H9 (cell line): ENCODE data around the gene UBR2. TPM values are rescaled to one million over a fixed set of nuclear protein-coding genes. Genes with fewer than 3 reads are reported as not detected.

ENCODE experiments used
- DNase-seq: peaks from one replicate; pipeline ENCODE4 v3.0.0-alpha.2; 2017
- H2AFZ ChIP-seq: one replicate; pipeline ENCODE4 v1.6.1; 2013; ENCODE audit warnings: mild to moderate bottlenecking, low read length, control low read depth, moderate library complexity
- H2AK5ac ChIP-seq: 2 replicates; pipeline ENCODE4 v1.6.1; 2013; ENCODE audit warnings: low read length, control low read depth, mixed read lengths; ENCODE audit not compliant: insufficient read length
- H2BK120ac ChIP-seq: one replicate; pipeline ENCODE4 v1.6.1; 2013; ENCODE audit warnings: low read depth, mild to moderate bottlenecking, low read length, control low read depth, inconsistent platforms; ENCODE audit not compliant: poor library complexity, severe bottlenecking
- H2BK12ac ChIP-seq: 2 replicates; pipeline ENCODE4 v1.6.1; 2013; ENCODE audit warnings: low read length, control low read depth, mixed read lengths, low read depth; ENCODE audit not compliant: insufficient read length
- H2BK15ac ChIP-seq: 2 replicates; pipeline ENCODE4 v1.6.1; 2013; ENCODE audit warnings: low read depth, low read length, control low read depth
- H2BK20ac ChIP-seq: one replicate; pipeline ENCODE4 v1.6.1; 2013; ENCODE audit warnings: low read depth, mild to moderate bottlenecking, low read length, control low read depth, inconsistent platforms; ENCODE audit not compliant: poor library complexity, severe bottlenecking
- H2BK5ac ChIP-seq: 2 replicates; pipeline ENCODE4 v1.6.1; 2013; ENCODE audit warnings: low read length, control low read depth, mixed read lengths; ENCODE audit not compliant: insufficient read length
- H3K14ac ChIP-seq: 2 replicates; pipeline ENCODE4 v1.6.1; 2013; ENCODE audit warnings: low read length, control low read depth; ENCODE audit not compliant: insufficient read depth
- H3K18ac ChIP-seq: 2 replicates; pipeline ENCODE4 v1.6.1; 2013; ENCODE audit warnings: low read depth, mild to moderate bottlenecking, mixed read lengths, low read length, control low read depth; ENCODE audit not compliant: insufficient read length
- H3K23ac ChIP-seq: 2 replicates; pipeline ENCODE4 v1.6.1; 2013; ENCODE audit warnings: low read length, control low read depth, mixed read lengths, low read depth; ENCODE audit not compliant: insufficient read length
- H3K23me2 ChIP-seq: 2 replicates; pipeline ENCODE4 v1.6.1; 2013; ENCODE audit warnings: low read depth, mild to moderate bottlenecking, mixed read lengths, low read length, control low read depth; ENCODE audit not compliant: insufficient read length, poor library complexity, severe bottlenecking
- H3K27ac ChIP-seq: 2 replicates; pipeline ENCODE4 v1.5.1; 2013; ENCODE audit warnings: low read length, control low read depth, mixed read lengths, low read depth; ENCODE audit not compliant: insufficient read length
- H3K27me3 ChIP-seq: 2 replicates; pipeline ENCODE4 v1.6.1; 2013; ENCODE audit warnings: low read length, control low read depth, inconsistent platforms; ENCODE audit not compliant: insufficient read depth
- H3K4ac ChIP-seq: 2 replicates; pipeline ENCODE4 v1.6.1; 2013; ENCODE audit warnings: low read depth, mild to moderate bottlenecking, control low read depth, inconsistent platforms, low read length, moderate library complexity
- H3K4me1 ChIP-seq: 2 replicates; pipeline ENCODE4 v1.6.1; 2013; ENCODE audit warnings: low read length, control low read depth, inconsistent platforms; ENCODE audit not compliant: insufficient read depth
- H3K4me2 ChIP-seq: 2 replicates; pipeline ENCODE4 v1.6.1; 2013; ENCODE audit warnings: low read length, control low read depth, mixed read lengths; ENCODE audit not compliant: insufficient read length, insufficient read depth
- H3K56ac ChIP-seq: 2 replicates; pipeline ENCODE4 v1.6.1; 2013; ENCODE audit warnings: low read depth, mild to moderate bottlenecking, mixed read lengths, low read length, control low read depth; ENCODE audit not compliant: insufficient read length
- H3K79me1 ChIP-seq: 2 replicates; pipeline ENCODE4 v1.6.1; 2013; ENCODE audit warnings: low read depth, mild to moderate bottlenecking, moderate library complexity, low read length, control low read depth, inconsistent platforms; ENCODE audit not compliant: insufficient read depth, poor library complexity, severe bottlenecking
- H3K79me2 ChIP-seq: 2 replicates; pipeline ENCODE4 v1.6.1; 2013; ENCODE audit warnings: low read length, control low read depth, inconsistent platforms; ENCODE audit not compliant: insufficient read depth
- H3K9ac ChIP-seq: 2 replicates; pipeline ENCODE4 v1.6.1; 2013; ENCODE audit warnings: low read length, control low read depth, mixed read lengths; ENCODE audit not compliant: insufficient read length; ENCODE audit errors: extremely low read depth
- H3K9me3 ChIP-seq: one replicate; pipeline ENCODE4 v1.6.1; 2013; ENCODE audit warnings: low read depth, low read length, inconsistent platforms; ENCODE audit not compliant: control insufficient read depth
- H3T11ph ChIP-seq: one replicate; pipeline ENCODE4 v1.6.1; 2013; ENCODE audit warnings: mild to moderate bottlenecking, low read length, control low read depth, inconsistent platforms
- H4K20me1 ChIP-seq: one replicate; pipeline ENCODE4 v1.6.1; 2013; ENCODE audit not compliant: control insufficient read depth, insufficient read length, insufficient read depth
- H4K5ac ChIP-seq: 2 replicates; pipeline ENCODE4 v1.6.1; 2013; ENCODE audit warnings: low read depth, mild to moderate bottlenecking, mixed read lengths, low read length, control low read depth; ENCODE audit not compliant: insufficient read length
- H4K8ac ChIP-seq: replicated peaks from 2 replicates; pipeline ENCODE4 v1.6.1; 2013; ENCODE audit warnings: low read length, control low read depth, mixed read lengths, low read depth; ENCODE audit not compliant: insufficient read length
- H4K91ac ChIP-seq: 2 replicates; pipeline ENCODE4 v1.6.1; 2013; ENCODE audit warnings: low read depth, mild to moderate bottlenecking, moderate library complexity, mixed read lengths, low read length, control low read depth; ENCODE audit not compliant: insufficient read length
- H3K27ac Mint-ChIP-seq, 3 experiments: 2 replicates in 2 of 3; 3 replicates in 1 of 3; pipeline ENCODE4 v1.8.0; 2020 to 2021; ENCODE audit warnings: mixed read lengths in 3 of 3, mild to moderate bottlenecking in 1 of 3, moderate library complexity in 1 of 3
- H3K27me3 Mint-ChIP-seq: 2 replicates; pipeline ENCODE4 v1.8.0; 2021; ENCODE audit warnings: low read depth, mild to moderate bottlenecking, moderate library complexity, mixed read lengths
- H3K36me3 Mint-ChIP-seq, 3 experiments: 2 replicates in 2 of 3; 3 replicates in 1 of 3; pipeline ENCODE4 v1.8.0; 2020 to 2021; ENCODE audit warnings: low read depth in 3 of 3, mixed read lengths in 3 of 3; ENCODE audit not compliant: insufficient read depth in 1 of 3
- H3K4me1 Mint-ChIP-seq, 2 experiments: 2 replicates each; pipeline ENCODE4 v1.8.0; 2020; ENCODE audit warnings: mixed read lengths in 2 of 2
- H3K4me3 Mint-ChIP-seq, 2 experiments: 2 replicates in 1 of 2; 3 replicates in 1 of 2; pipeline ENCODE4 v1.8.0; 2020 to 2021; ENCODE audit warnings: mild to moderate bottlenecking in 2 of 2, mixed read lengths in 2 of 2, moderate library complexity in 1 of 2
- H3K9me3 Mint-ChIP-seq, 2 experiments: 2 replicates in 1 of 2; 3 replicates in 1 of 2; pipeline ENCODE4 v1.8.0; 2020; ENCODE audit warnings: mild to moderate bottlenecking in 2 of 2, mixed read lengths in 2 of 2, moderate library complexity in 1 of 2
- WGBS: extraction: QIAGEN DNeasy Blood & Tissue Kit; methylation state at CpG from one replicate; pipeline ENCODE4 v1.1.7; 2013; ENCODE audit warnings: missing lambda C conversion rate, low lambda C conversion rate, mixed read lengths; ENCODE audit not compliant: insufficient read length; ENCODE audit errors: extremely low coverage; 5-methylcytosine and 5-hydroxymethylcytosine counted together
- total RNA-seq: library from RNA; stranded (reverse); gene quantifications from 2 replicates; pipeline ENCODE4 v1.2.1, GENCODE V29; 2021
- TF ChIP-seq, protein P1 (sequence below): fragments of 200-600 bp; sonication (generic); conservative IDR thresholded peaks from 3 replicates; pipeline ENCODE4 v1.8.0; 2021; ENCODE audit warnings: antibody characterized with exemption, mild to moderate bottlenecking

UBR2 gene
- total RNA-seq, 1 experiment from 2014 or later, result 18.7 TPM

DNA sequence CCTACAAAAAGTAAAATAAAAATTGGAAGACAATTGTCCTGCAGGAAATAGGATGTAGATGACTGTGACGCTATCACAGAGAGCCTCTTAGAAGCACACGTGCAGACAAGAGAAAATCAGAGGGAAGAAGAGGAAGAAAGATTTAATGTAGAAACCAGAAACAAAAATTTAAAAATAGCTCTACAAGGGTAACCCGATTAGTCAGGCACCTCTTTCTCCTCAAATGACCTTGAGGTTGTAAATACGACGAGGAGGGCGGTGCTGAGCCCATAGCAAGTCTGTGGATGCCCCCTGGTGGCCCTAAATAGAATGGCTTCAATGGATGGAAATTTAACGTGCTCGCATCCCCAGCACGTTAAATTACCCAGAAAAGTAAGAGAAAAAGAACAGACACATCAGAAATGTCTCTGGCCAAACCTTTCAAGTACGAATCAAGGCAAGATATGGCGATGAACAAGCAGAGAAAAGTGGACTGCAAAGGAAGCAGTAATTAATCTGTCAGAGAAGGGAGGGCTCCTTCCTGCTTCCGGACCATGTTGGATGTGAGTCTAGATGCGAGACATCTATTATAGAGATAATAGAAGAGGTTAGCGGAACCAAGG, 162.8 kb downstream of the UBR2 start:
- no peaks in the 10 kb centered on the region for H3K4me1 ChIP-seq

More for the DNA sequence above, 162.8 kb downstream of the UBR2 start:
- Mint-ChIP-seq H3K27me3 (peaks cover 6% of the 10 kb centered on the region), H3K27ac (peak overlapping the region in 1 of 3 experiments; percentile 68; a peak in 1 of 7 replicates), H3K4me1 (peaks cover 3% of the 10 kb centered on the region in 2 experiments; a peak in 3 of 4 replicates), H3K9me3 (no peaks in the 10 kb centered on the region), H3K4me3 (no peak overlapping the region), H3K36me3 (no peaks in the 10 kb centered on the region)
- Histone ChIP-seq H3K9ac (no peak overlapping the region), H2AFZ (peak overlapping the region; percentile 76), H3K79me1 (no peaks in the 10 kb centered on the region), H3K27me3 (no peaks in the 10 kb centered on the region), H2BK5ac (no peak overlapping the region), H3K9me3 (no peaks in the 10 kb centered on the region), H4K8ac (no peak overlapping the region), H3K56ac (no peak overlapping the region), H3K4ac (no peak overlapping the region), H2BK20ac (no peak overlapping the region), H4K20me1 (no peaks in the 10 kb centered on the region), H2AK5ac (no peak overlapping the region), H2BK12ac (no peak overlapping the region), H3K23me2 (no peaks in the 10 kb centered on the region), H3K4me2 (no peak overlapping the region), H4K5ac (no peak overlapping the region), H2BK15ac (no peak overlapping the region), H3K27ac (no peak overlapping the region), H3K23ac (no peak overlapping the region), H3K79me2 (no peaks in the 10 kb centered on the region), H2BK120ac (no peak overlapping the region), H3K14ac (no peak overlapping the region), H3K18ac (no peak overlapping the region), H4K91ac (no peak overlapping the region), H3T11ph (no peak overlapping the region)
- peak; percentile 65 for DNase-seq
- no CpG with 5 or more reads among the region's 14 CpGs for WGBS
- TF ChIP-seq, protein P1, sequence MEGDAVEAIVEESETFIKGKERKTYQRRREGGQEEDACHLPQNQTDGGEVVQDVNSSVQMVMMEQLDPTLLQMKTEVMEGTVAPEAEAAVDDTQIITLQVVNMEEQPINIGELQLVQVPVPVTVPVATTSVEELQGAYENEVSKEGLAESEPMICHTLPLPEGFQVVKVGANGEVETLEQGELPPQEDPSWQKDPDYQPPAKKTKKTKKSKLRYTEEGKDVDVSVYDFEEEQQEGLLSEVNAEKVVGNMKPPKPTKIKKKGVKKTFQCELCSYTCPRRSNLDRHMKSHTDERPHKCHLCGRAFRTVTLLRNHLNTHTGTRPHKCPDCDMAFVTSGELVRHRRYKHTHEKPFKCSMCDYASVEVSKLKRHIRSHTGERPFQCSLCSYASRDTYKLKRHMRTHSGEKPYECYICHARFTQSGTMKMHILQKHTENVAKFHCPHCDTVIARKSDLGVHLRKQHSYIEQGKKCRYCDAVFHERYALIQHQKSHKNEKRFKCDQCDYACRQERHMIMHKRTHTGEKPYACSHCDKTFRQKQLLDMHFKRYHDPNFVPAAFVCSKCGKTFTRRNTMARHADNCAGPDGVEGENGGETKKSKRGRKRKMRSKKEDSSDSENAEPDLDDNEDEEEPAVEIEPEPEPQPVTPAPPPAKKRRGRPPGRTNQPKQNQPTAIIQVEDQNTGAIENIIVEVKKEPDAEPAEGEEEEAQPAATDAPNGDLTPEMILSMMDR, result peak; percentile 95
